Prostate gland (tissue), 2 donors: Measurements from ENCODE around the gene BMPR2. TPM values are rescaled to one million over a fixed set of nuclear protein-coding genes. Genes with fewer than 3 reads are reported as not detected.

ENCODE experiments used
- DNase-seq: peaks from one replicate; pipeline ENCODE4 v3.0.0-alpha.2; 2019; ENCODE audit warnings: low spot score
- H3K27ac ChIP-seq, 2 donors: fragments of 200-600 bp; sonication (generic); 2 replicates each; pipeline ENCODE4 v1.5.1; 2017 to 2019
- H3K27me3 ChIP-seq: fragments of 200-600 bp; sonication (generic); replicated peaks from 2 replicates; pipeline ENCODE4 v1.5.1; 2019; ENCODE audit not compliant: insufficient read depth
- H3K36me3 ChIP-seq, 2 donors: fragments of 200-600 bp; sonication (generic); 1 replicate in 1 of 2; 2 replicates in 1 of 2; pipeline versions ENCODE4 v1.5.1 to v1.8.1; 2017 to 2019
- H3K4me1 ChIP-seq: fragments of 200-600 bp; sonication (generic); replicated peaks from 2 replicates; pipeline ENCODE4 v1.5.1; 2019
- H3K4me3 ChIP-seq, 2 donors: fragments of 200-600 bp; sonication (generic); 2 replicates each; pipeline ENCODE4 v1.5.1; 2017 to 2019
- H3K9me3 ChIP-seq: fragments of 200-600 bp; sonication (generic); 2 replicates; pipeline ENCODE4 v1.5.1; 2017
- POLR2A ChIP-seq: fragments of 450-650 bp; IDR thresholded peaks from one replicate; pipeline ENCODE4 v1.6.1; 2016; ENCODE audit warnings: antibody characterized with exemption, mild to moderate bottlenecking
- POLR2AphosphoS5 ChIP-seq: sonication (generic); formaldehyde crosslinking; IDR thresholded peaks from one replicate; pipeline ENCODE4 v1.6.1; 2017; ENCODE audit warnings: antibody characterized with exemption
- WGBS: methylation state at CpG from one replicate; pipeline ENCODE4 v1.1.5; 2018; 5-methylcytosine and 5-hydroxymethylcytosine counted together
- intact Hi-C: fragments of 100-400 bp; cut with DNase I; formaldehyde crosslinking; loops from one replicate; pipeline ENCODE4 v1.14.2; 2022
- total RNA-seq, 2 donors: library from RNA; depleted of rRNA; stranded (reverse); fragments of >200 nt; gene quantifications; one replicate each; pipeline ENCODE4 v1.1.0, GENCODE V29; 2016
- TF ChIP-seq, protein P1 (sequence below), 4 experiments: fragments of 200-600 bp in 2 of 4; fragments of 450-650 bp in 2 of 4; sonication (generic) in 2 of 4; IDR thresholded peaks; 1 replicate in 3 of 4; 2 replicates in 1 of 4; pipeline ENCODE4 v1.5.1; 2016 to 2019; ENCODE audit warnings: antibody characterized with exemption in 4 of 4, mild to moderate bottlenecking in 2 of 4, moderate library complexity in 2 of 4

Gene BMPR2
- total RNA-seq, 2 donors from 2014 or later = 41.1 to 69.9 TPM

DNA sequence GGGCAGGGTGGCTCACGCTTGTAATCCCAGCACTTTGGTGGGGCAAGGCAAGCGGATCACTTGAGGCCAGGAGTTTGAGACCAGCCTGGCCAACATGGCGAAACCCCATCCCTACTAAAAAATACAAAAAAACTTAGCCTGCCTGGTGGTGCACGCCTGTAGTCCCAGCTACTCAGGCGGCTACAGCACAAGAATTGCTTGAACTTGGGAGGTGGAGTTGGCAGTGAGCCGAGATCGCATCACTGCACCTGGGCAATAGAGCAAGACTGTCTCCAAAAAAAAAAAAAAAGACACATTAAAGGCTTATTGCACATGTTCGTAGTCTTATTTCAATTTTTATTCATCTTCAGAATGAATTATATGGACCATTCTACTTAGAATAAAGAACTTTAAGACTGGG, 110.2 kb downstream of the BMPR2 start:
- no peaks in the 10 kb centered on the region for H3K4me1 ChIP-seq
- DNase-seq = no peak
- intact Hi-C loops = no loop called here
- no peak overlapping the region for H3K4me3 ChIP-seq
- no peaks in the 10 kb centered on the region for H3K27me3 ChIP-seq
- H3K27ac ChIP-seq = no peak overlapping the region
- TF ChIP-seq, protein P1, sequence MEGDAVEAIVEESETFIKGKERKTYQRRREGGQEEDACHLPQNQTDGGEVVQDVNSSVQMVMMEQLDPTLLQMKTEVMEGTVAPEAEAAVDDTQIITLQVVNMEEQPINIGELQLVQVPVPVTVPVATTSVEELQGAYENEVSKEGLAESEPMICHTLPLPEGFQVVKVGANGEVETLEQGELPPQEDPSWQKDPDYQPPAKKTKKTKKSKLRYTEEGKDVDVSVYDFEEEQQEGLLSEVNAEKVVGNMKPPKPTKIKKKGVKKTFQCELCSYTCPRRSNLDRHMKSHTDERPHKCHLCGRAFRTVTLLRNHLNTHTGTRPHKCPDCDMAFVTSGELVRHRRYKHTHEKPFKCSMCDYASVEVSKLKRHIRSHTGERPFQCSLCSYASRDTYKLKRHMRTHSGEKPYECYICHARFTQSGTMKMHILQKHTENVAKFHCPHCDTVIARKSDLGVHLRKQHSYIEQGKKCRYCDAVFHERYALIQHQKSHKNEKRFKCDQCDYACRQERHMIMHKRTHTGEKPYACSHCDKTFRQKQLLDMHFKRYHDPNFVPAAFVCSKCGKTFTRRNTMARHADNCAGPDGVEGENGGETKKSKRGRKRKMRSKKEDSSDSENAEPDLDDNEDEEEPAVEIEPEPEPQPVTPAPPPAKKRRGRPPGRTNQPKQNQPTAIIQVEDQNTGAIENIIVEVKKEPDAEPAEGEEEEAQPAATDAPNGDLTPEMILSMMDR (IDR thresholded peaks at IDR 0.05) = no peak
- no peak for TF ChIP-seq POLR2A
- no peak for TF ChIP-seq POLR2AphosphoS5
- H3K9me3 ChIP-seq = no peaks in the 10 kb centered on the region
- WGBS = 96% methylated on average over 8 of the region's 8 CpGs
- no peaks in the 10 kb centered on the region for H3K36me3 ChIP-seq

DNA sequence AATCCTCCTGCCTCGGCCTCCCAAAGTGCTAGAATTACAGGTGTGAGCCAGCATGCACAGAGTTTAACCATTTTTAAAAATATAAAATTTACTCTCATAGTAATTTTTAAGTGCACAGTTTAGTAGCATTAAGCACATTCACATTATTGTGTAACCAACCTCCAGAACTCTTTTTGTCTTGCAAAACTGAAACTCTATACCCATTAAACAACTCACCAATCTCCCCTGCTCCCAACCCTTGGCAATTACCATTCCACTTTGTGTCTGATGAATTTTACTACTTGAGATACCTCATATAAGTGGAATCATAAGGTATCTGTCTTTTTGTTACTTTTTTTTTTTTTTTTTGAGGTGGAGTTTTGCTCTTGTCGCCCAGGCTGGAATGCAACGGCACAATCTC, 112.5 kb downstream of the BMPR2 start:
- TF ChIP-seq POLR2AphosphoS5 = no peak
- TF ChIP-seq, protein P1 (IDR thresholded peaks at IDR 0.05) = no peak
- TF ChIP-seq POLR2A = no peak
- Histone ChIP-seq H3K4me1 (no peaks in the 10 kb centered on the region), H3K36me3 (no peaks in the 10 kb centered on the region), H3K4me3 (no peak overlapping the region), H3K27ac (no peak overlapping the region), H3K9me3 (no peaks in the 10 kb centered on the region), H3K27me3 (no peaks in the 10 kb centered on the region)
- intact Hi-C loops = no loop called here
- WGBS = 98% methylated on average over 3 of the region's 3 CpGs
- DNase-seq = no peak

DNA sequence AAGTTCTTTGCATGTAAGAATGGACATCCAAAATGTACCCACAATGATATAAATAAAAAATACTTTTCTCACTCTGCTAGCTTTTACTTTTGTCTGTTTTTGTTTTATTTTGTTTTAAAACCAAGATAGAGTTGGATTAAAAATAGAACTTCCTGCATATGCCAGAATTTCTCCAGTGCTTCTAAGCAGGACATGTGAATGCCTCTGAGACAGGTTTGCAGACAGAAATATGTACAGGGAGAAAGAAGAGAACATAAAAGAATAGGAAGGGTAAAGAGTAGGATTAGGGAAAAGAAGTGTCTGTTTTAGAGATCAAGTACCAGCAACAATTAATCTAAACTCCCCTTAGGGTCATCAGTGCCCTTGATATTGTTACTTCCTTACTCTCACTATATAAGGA, 114.4 kb downstream of the BMPR2 start:
- Histone ChIP-seq H3K4me1 (no peaks in the 10 kb centered on the region), H3K27me3 (no peaks in the 10 kb centered on the region), H3K9me3 (no peaks in the 10 kb centered on the region), H3K27ac (no peak overlapping the region), H3K4me3 (no peak overlapping the region), H3K36me3 (no peaks in the 10 kb centered on the region)
- TF ChIP-seq POLR2A = no peak
- intact Hi-C loops = no loop called here
- DNase-seq = no peak

DNA sequence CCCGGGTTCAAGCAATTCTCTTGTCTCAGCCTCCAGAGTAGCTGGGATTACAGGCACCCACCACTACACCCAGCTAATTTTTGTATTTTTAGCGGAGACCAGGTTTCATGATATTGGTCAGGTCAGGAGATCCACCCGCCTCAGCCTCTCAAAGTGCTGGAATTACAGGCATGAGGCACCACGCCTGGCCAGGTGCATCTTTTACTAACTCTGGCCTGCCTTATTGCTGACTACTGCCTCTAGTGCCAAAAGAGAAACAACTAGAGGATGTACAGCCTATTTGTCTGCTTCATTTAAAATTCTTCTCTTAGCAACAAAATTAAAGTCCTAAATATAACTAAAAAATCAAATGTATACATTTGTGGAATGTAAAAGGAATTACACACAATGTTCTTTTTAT, 115.4 kb downstream of the BMPR2 start:
- H3K4me1 ChIP-seq = no peaks in the 10 kb centered on the region
- no peak for DNase-seq
- no peak overlapping the region for H3K27ac ChIP-seq
- intact Hi-C loops = no loop called here
- TF ChIP-seq POLR2AphosphoS5 (no peak), POLR2A (no peak)
- TF ChIP-seq, protein P1 (IDR thresholded peaks at IDR 0.05) = no peak
- H3K27me3 ChIP-seq = no peaks in the 10 kb centered on the region
- no peaks in the 10 kb centered on the region for H3K9me3 ChIP-seq
- H3K36me3 ChIP-seq = no peaks in the 10 kb centered on the region
- WGBS = 94% methylated on average over 4 of the region's 4 CpGs
- H3K4me3 ChIP-seq = no peak overlapping the region

DNA sequence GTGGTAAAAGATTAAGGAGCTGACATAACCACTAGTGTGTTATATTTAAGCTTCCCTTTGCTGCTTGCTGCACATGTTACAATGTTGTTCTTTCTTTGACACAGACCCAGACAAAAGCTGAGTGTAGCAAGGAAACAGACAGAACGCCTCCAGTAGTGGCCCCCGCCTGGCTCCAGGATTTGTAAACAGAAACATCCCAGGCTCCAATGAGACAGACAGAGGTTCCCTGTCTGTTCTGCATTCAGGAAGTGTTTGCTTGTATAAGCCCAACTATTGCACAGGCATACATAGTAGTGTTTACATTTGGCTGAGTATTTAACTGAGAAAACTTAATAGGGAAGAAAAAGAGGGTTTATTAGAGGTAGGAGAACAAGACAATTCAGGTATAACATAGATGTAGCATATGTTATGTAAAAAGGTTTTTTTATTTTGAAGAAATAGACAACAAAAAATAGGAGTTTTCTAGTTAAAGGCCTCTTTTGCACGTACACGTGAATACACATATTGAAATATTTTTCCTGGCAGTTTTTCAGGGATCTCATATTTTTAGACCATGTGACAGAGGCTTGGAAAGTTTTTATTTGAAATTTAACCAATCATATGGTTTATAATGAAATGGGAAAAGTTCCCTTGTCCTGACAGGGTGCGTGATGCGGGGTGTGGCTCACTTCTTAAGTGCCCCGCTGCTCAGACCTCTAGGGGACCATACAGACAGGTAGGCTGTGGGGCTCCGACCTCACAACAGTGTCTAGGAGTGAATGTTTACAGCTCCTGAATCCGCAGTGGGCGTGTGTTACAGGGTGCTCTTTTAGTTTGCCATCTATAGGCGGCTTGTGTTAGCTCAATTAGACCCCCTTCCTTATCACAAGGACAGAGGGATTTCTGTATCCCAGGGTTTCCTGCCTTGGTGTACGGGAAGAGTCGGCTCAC, 118.4 kb downstream of the BMPR2 start:
- no peak for TF ChIP-seq POLR2A
- peak; percentile 50 for TF ChIP-seq POLR2AphosphoS5
- TF ChIP-seq, protein P1 (IDR thresholded peaks at IDR 0.05) = no peak
- Histone ChIP-seq H3K4me1 (no peaks in the 10 kb centered on the region), H3K27ac (peak overlapping the region in 1 of 2 donors; percentile 49), H3K4me3 (no peak overlapping the region), H3K36me3 (no peaks in the 10 kb centered on the region), H3K27me3 (no peaks in the 10 kb centered on the region), H3K9me3 (no peaks in the 10 kb centered on the region)
- peak; percentile 37 for DNase-seq
- 55% methylated on average over 13 of the region's 13 CpGs for WGBS
- intact Hi-C loops = no loop called here
